SK-N-SH treated with all-trans-retinoic acid at 6 μM for 48 hours (cell line): Measurements from ENCODE around the gene ADGRF4.

Experiments used
- BACH2 ChIP-seq: fragments of 250-450 bp; sonication (Bioruptor Pico); IDR thresholded peaks from 2 replicates; pipeline ENCODE4 v1.9.0; 2021; ENCODE audit warnings: mild to moderate bottlenecking, borderline replicate concordance
- CSRNP3 ChIP-seq: fragments of 250-450 bp; sonication (Bioruptor Pico); IDR thresholded peaks from 2 replicates; pipeline ENCODE4 v1.5.1; 2021; ENCODE audit warnings: mild to moderate bottlenecking, moderate library complexity
- PATZ1 ChIP-seq: fragments of 250-450 bp; sonication (Bioruptor Pico); IDR thresholded peaks from 2 replicates; pipeline ENCODE4 v1.8.0; 2020; ENCODE audit warnings: mild to moderate bottlenecking, moderate library complexity, borderline replicate concordance
- POU6F1 ChIP-seq: fragments of 250-450 bp; sonication (Bioruptor Pico); IDR thresholded peaks from 2 replicates; pipeline ENCODE4 v1.8.0; 2021; ENCODE audit warnings: low read depth, mild to moderate bottlenecking, moderate library complexity, borderline replicate concordance
- RARB ChIP-seq: fragments of 250-450 bp; sonication (Bioruptor Pico); IDR thresholded peaks from 2 replicates; pipeline ENCODE4 v1.8.0; 2021; ENCODE audit warnings: mild to moderate bottlenecking, moderate library complexity
- ZC3H10 ChIP-seq: fragments of 250-450 bp; sonication (Bioruptor Pico); IDR thresholded peaks from 2 replicates; pipeline ENCODE4 v1.5.1; 2021; ENCODE audit warnings: mild to moderate bottlenecking, moderate library complexity
- ZFP3 ChIP-seq: fragments of 250-450 bp; sonication (Bioruptor Pico); IDR thresholded peaks from 2 replicates; pipeline ENCODE4 v1.5.0; 2020; ENCODE audit warnings: mild to moderate bottlenecking, moderate library complexity
- ZNF565 ChIP-seq: fragments of 450-650 bp; formaldehyde crosslinking; conservative IDR thresholded peaks from 2 replicates; pipeline ENCODE4 v1.5.0; 2020; ENCODE audit warnings: low read depth, mild to moderate bottlenecking, moderate library complexity
- ZNF70 ChIP-seq: fragments of 450-650 bp; formaldehyde crosslinking; IDR thresholded peaks from 2 replicates; pipeline ENCODE4 v1.5.0; 2020; ENCODE audit warnings: mild to moderate bottlenecking, moderate library complexity

- TF ChIP-seq ZNF70 (CRISPR knock-in tag) (no peak), BACH2 (CRISPR knock-in tag) (no peak), POU6F1 (CRISPR knock-in tag) (no peak), ZFP3 (CRISPR knock-in tag) (no peak), ZC3H10 (CRISPR knock-in tag) (no peak), CSRNP3 (no peak), RARB (CRISPR knock-in tag) (no peak), ZNF565 (CRISPR knock-in tag) (no peak), PATZ1 (CRISPR knock-in tag) (no peak)
Observed at GRCh38 chr6:47752801-47753200, 54.4 kb downstream of the ADGRF4 start.
